GM20431 (cell line): ENCODE data around the gene UBE2I.
"Not testable (repeated sequence)": the region's sequence is repeated elsewhere in the genome, so short reads cannot be mapped to it uniquely, and the experiment has no call there.

Source experiments
- in situ Hi-C: fragments of 300-500 bp; cut with MseI, MboI; formaldehyde crosslinking; loops from one replicate; pipeline ENCODE4 v1.15.0; 2020; ENCODE audit warnings: low sequenced_read_pairs; ENCODE audit not compliant: unreplicated experiment

UBE2I gene

GRCh38 chr16:1308977-1309885, at the start of gene UBE2I:
Gene UBE2I, plus strand, starts transcription at chr16:1309636. Its CDS starts 4,395 bp downstream, at chr16:1314031.
- in situ Hi-C loops, result no loop called here

DNA sequence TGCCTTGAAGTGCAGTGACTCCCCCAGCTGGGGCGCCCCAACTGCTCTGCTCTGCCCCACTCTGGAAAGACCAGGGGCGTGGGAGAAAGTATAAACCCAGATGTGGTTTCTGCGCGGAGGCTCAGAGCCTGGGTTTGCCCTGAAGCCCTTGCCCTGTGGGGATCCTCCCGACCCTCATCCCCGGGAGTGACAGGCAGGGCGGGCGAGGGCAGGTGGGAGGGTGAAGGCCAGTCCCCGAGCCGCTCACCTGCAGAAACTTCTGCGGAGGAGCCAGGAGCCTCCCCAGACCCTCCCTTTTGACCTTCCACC, 49.7 kb upstream of the UBE2I start:
- in situ Hi-C loops, result no loop called here

- in situ Hi-C loops, result no loop called here
These were observed 49.2 kb upstream of the UBE2I start for GRCh38 chr16:1260101-1260680.

GRCh38 chr16:1261131-1261892, 48.1 kb upstream of the UBE2I start:
- in situ Hi-C loops, result no loop called here

DNA sequence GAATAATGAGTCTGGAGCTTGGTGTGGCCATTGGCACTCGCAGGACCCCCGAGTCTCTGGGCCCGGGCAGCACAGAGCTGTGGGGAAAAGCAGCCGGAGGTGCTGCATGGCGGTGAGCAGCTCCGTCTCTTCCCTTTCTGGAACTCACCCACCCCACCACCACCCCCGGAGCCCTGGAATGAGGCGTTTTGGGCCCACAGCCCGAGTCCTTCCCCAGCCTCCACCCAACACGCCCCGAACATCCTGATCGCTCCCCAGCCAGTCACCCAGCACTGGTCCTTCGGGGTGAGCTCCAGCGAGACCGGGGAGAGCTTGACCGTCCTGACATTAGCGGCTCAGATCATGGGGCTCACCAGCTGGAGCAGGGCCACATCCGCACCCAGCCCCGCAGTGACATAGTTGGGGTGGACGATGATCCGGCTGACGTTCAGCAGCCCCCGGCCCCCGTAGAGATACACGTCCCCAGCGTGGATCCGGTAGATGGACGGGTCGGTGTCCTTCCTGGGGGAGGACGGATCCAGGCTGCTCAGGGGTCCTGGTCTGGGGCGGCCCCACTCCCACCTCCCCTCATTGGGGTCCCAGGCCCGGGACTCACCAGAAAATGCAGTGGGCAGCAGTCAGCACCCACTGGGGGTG, 47.1 kb upstream of the UBE2I start:
- in situ Hi-C loops, result no loop called here

DNA sequence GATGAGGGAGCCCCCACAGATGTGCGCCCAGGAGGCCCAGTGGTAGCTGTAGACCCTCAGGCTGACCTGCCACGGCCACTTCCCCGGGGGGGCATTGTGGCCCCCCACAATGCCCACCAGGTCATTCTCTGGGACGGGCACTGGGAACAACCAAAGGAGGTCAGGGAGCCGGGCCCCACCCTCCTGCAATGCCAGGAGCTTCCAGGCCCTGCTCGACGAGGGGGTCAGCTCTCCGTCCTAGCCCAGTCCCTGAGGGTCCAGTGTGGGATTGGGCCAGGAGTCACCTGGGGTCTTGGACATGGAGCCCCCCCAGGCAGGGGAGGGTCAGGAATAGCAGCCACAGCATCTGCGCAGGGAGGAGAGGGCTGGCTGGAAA, 46.6 kb upstream of the UBE2I start:
- in situ Hi-C loops, result no loop called here

GRCh38 chr16:1263591-1264344, 45.7 kb upstream of the UBE2I start:
- in situ Hi-C loops, result no loop called here

DNA sequence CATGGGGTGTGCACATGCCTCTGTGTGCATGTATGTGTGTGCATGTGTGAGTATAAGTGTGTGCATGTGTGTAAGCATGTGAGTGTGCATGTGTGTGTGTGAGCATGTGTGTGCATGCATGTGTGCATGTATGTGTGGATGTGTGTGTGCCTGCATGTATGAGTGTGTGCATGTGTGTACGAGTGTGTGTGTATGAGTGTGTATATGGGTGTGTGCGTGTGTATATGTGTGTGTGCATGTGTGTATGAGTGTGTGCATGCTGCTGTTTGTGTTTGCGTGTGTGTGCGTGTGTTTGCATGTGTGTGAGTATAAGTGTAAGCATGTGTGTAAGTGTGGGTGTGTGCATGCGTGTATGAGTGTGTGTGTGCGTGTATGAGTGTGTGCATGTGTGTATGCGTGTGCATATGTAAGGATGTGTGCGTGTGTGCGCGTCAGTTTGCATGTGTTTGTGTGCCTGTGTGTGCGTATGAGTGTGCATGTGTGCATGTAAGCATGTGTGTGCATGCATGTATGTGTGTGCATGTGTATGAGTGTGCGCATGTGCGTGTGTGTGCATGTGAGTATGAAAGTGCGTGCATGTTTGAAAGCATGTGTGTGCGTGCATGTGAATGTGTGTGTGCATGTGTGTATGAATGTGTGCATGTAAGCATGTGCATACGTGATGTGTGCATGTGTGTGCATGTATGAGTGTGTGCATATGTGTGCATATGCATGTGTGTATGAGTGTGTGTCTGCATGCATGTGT, 44.9 kb upstream of the UBE2I start:
- in situ Hi-C loops, result no loop called here

DNA sequence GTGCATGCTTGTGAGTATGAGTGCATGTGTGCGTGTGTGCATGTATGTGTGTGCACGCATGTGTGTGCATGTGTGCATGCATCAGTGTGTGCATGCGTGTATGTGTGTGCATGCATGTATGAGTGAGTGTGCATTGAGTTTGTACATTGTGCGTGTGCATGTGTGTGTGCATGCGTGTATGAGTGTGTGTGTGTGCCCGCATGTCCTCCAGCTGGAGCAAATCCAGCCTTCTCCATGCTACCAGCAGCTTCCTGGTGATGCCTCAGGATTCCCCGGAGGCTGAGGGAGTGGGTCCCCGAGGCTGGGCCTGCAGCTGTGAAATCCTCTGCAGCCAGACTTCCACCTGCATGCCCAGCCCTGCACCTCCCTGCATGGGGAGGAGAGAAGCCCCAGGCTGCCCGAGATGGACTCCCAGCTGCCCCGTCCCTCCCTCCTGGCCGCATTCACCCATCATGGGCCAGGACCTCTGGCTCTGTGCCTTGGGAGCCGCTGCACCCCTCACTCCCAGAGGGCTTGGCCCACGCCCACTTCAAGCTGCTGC, 44.3 kb upstream of the UBE2I start:
- in situ Hi-C loops, result no loop called here

DNA sequence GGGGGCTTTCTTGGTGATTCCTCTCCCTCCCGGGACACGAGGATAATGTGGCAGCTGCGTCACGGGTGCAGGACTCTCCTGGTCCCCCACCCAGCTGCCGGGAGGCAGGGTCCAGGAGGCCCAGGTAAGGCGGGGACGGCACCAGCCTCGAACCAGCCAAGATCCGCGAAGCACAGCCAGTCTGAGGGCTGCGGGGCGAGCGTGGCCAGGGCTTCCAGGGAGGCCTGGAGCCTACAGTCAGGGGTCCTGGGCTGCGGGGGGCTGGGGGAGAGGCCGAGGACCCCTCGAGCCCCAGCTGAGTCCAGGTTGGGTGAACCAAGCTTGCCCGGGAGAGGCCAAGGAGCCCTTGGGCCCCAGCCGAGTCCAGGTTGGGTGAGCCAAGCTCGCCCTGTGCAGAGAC, 43.6 kb upstream of the UBE2I start:
- in situ Hi-C loops, result no loop called here

- in situ Hi-C loops, result not testable (repeated sequence)
These were observed 40.0 kb upstream of the UBE2I start for GRCh38 chr16:1269418-1269817.

- in situ Hi-C loops, result no loop called here
These were observed 38.1 kb upstream of the UBE2I start for GRCh38 chr16:1271380-1271723.

- in situ Hi-C loops, result not testable (repeated sequence)
These were observed 37.6 kb upstream of the UBE2I start for GRCh38 chr16:1271724-1272413.

DNA sequence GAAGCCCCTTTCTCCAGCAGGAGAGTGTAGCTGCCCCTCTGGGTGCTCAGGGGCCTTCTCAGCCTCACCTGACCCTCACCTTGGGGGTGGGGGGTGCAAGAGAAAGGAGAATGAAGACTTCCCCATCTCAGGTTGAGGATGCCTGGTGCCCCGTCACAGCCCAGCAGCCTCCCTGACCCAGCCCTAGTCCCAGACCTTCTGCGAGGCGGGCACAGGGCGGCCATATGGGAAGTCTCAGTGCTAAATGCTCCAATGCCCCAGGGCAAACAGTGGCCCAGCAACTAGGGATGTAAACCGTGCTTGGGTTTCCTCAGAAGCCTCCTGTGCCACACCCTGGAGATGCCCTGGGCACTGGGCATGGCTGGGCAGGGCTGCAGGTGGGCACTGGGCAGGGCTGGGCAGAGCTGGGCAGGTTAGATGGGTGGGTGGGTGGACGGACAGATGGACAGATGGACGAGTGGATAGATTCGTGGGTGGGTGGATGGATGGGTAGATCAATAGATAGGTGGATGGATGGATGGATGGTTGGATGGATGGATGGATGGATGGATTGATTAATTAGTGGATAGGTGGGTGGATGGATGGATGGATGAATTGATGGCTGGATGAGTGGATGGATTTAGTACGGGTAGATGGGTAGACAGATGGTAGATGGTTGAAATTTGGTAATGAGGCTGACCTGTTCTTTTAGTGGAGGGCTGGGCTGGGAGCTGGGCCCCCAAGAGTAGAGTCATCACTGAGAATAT, 36.8 kb upstream of the UBE2I start:
- in situ Hi-C loops, result no loop called here

- in situ Hi-C loops, result no loop called here
These were observed 35.6 kb upstream of the UBE2I start for GRCh38 chr16:1273816-1274215.

GRCh38 chr16:1274767-1275166, 34.7 kb upstream of the UBE2I start:
- in situ Hi-C loops, result no loop called here

DNA sequence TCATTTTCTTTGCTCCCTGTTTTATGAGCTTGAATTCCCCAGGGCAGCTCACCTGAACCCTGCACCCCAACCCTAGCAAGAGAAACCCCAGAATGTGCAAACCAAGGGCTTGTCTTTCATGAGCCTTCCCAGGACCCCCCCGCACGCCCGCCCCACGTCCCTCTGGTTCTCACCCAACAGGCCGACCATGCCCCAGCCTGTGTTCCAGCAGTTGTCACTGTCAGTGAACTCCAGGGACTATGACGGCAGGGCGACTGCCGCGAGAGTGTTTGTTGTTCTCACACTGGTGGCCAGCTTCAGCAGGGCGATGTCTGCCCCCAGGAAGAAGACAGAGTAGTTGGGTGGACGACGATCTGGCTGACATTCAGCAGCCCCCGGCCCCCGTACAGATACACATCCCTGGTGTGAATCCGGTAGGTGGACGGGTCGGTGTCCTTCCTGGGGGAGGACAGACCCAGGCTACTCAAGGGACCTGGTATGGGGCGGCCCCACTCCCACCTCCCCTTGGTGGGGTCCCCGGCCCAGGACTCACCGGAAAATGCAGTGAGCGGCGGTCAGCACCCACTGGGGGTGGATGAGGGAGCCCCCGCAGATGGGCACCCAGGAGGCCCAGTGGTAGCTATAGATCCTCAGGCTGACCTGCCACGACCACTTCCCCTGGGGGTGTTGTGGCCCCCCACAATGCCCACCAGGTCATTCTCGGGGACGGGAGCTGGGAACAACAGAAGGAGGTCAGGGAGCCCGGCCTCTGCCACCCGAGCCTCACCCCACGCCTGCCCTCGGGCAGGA, 33.5 kb upstream of the UBE2I start:
- in situ Hi-C loops, result no loop called here
